ENCODE results near the gene MGARP.

- TF ChIP-seq SRF (IDR thresholded peaks at IDR 0.05; ENCODE audit: low read depth) (no peak), EZH2phosphoT487 (IDR thresholded peaks at IDR 0.05; ENCODE audit: borderline replicate concordance) (no peak), POLR2A (IDR thresholded peaks at IDR 0.05; ENCODE audit: borderline replicate concordance, extremely low read depth, insufficient read depth, insufficient read length) (no peak), CTCF (IDR thresholded peaks at IDR 0.05 in 2 of 3, conservative IDR thresholded peaks at IDR 0.05 in 1 of 3; ENCODE audit: borderline replicate concordance in 1 of 3, insufficient read depth in 1 of 3, low read depth in 2 of 3, low read length in 2 of 3) (no peak), MAX (IDR thresholded peaks at IDR 0.05) (no peak), REST (IDR thresholded peaks at IDR 0.05; ENCODE audit: low read depth) (no peak)
Observed at GRCh38 chr4:139241086-139241783, 38.8 kb downstream of the MGARP start.

Measured in HCT116 (cell line).